ENCODE data around the gene BIN1.

The BIN1 gene

DNA sequence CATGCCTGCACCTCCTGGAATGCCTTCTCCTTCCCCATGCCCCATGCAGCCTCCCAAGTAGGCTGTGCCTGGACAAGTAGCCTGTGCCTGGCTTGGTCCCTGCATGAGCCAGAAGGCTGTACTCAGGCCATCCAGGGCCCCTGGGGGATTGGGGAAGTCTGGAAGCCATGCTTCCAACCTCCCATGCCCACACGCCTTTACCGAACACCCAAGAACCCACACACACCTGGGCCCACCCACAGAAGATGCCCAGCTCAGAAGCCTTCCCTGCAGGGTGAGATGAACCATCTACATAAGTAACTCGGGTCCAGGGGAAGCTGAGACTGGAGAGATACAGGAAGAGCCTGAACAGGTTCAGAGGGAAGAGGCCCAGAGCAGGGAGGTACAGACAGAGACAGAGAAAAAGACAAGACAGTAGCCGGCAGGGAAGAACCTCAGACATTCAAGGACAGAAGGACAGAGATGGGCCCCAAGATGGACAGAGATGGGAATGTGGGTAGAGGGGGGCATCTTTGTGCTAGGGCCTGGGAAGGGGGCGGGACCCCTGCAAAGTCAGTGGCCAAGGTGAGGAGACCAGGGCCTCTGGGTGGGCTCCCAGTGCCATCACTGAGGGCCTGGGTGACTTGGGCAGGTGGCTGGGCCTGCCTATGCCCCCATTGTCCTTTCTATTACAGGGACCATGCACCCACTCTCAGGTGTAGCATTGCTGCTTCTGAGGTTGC lies 4.3 kb downstream of the BIN1 start:
- DNase-seq, result no peak

DNA sequence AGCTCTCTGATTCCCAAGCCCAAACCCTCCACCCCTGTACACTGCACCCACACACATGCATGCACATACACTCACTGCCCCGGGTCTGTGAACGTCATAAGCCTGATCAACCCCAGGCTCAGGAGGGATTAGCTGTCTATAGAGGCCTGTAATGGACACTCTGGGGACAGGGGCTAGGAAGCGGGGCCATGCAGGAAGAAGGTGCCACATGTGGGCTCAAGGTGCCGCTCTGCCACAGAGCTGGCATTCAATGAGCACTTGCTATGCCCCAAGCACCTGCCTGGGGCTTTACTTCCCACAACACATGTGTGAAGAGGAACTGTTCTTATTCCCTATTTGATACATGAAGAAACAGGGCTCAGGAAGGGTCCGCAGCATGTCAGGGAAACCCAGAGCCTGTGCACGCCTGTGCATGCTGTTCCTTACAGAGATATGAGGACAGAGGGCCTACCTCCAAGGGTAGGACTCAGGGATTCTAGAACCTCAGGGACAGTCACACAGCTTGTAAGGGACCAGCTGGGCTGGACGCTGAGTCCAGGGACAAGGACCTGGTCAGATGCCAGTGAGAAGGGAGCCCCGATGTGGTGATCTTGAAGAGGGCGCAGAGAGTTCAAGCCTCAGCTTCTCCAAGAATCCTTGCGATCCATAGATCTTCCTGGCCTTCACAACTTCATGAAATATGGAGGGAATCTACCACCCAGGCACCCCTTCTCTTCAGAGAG lies 5.0 kb downstream of the BIN1 start:
- DNase-seq, result no peak

DNA sequence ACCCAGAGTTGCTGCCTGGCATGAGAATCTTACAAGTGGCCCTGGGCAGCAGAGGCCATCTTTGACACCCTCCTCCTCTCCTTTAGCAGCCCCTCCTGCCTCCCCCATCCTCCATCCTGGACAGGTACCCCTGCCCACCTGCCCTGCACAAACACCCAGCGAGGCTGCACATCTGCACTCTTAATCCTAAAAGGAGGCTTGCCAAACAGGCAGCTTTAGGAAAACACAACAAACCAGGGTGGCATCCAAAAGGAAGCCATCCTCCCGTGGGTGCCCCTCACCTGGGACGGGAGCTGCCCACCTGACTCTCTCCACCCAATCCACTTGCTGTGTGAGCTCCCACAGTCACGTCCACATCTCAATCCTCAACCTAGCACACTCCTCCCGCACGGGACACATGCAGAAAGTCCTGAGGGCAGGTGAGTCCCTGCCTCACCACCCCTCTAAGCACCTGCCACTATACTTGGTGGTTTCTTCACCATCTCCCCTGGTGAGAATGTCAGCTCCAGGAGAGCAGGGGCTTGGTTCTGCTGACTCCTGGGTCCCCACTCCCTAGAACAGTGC lies 5.8 kb downstream of the BIN1 start:
- DNase-seq, result no peak

DNA sequence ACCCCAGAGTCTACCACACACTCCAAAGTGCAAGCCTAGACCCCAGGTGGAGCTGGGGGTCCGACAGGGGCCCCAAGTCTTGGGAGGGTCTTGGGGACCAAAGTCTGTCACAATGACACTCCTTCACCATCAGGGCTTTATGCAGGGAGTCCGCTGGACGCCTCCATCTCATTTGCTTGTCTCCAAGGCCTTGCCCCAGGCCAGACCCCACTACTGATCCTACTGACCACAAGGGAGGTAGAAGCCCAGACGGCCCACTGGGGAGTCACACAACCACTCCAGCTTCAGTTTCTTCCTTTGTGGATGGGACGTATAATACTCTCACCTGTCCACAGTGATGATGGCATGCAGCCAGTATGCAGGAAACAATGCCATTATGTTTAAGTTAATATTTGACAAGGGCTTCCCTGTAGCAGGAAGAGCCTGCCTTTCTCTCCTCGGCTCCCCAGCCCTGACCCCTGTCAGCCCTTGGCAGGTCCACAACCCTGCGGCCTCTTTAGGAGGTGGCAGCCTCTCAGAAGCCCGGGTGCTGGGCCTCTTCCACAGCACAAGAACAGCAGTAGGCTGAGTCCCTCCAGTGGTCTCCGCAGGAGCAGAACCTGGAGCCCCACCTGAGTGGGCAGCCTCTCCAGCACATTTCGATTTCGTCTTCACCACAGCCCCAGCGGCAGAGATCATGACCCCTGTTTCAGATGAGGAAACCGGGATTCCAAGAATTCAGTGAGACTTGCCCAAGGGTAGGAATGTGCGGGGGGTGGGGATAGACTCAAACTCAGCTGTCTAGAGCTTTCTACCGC lies 6.5 kb downstream of the BIN1 start:
- no peak for DNase-seq

DNA sequence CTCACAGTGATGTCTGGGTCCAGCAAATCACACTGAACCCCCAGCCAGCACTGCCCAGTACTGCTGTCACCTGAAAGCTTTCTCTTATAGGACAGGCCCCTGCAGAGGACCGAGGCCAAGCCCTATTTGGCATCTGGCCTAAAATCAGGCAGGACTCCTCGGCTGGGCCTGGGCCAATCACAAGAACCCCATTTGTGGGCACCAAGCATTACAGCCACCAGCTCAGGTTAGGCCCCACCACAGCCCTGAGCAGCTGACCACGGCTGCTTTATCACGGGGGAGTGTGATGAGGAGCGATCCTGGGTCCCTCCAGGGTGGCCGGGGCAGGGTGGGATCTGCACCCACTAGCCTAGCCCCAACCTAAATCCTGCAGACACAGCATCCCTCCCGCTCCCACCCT lies 8.2 kb downstream of the BIN1 start:
- DNase-seq, result no peak

DNA sequence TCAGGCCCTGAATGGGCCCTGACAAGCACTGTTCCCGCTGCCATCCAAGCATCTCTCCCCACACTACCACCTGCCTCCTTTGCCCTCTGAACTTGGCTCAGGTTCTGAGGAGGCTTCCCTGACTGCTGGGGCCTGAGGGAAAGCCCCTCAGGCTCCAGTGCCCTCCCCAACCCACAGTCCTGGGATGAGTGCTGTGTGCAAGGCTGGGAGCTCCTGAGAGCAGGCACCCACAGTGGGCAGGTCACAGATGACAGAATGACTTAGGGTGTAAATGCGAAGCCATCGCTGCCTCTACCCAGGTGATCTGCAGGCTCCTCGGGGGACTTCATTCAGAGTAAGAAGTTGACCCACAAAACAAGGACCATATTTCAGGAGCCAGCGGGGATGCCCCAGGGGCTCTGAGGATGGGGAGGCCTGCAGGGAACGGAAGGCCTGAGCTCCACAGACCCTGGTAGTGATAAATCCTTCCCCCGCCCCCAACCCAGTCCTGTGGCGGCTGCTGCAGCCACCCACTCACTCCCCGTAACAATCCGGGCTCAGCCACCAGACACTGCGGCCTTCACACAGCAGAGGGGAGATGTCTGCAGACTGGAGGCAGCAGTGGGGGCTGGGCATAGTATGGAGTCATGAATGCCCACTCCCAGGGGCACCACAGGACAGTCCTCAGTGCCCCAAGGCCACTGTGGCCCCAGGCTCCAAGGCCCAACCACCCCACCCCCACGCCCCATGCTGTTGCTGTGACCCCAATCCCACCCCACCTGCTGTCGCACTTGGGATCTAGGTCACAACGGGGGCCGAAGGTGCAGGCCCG lies 8.9 kb downstream of the BIN1 start:
- DNase-seq, result no peak

DNA sequence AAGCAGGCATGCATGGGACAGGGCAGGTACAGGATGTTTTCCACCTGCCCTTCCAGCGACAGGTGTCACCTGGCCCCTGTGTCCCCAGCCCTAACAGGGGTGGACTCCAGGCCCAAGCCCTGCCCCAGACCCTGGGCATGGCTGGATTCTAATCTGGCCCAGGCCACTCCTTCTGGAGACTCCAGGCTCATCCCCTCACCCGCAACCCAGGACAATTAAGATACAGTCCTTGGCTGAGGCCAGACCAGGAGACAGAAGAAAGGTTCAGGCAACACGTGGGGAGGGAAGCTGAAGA lies 9.5 kb downstream of the BIN1 start:
- no peak for DNase-seq

DNA sequence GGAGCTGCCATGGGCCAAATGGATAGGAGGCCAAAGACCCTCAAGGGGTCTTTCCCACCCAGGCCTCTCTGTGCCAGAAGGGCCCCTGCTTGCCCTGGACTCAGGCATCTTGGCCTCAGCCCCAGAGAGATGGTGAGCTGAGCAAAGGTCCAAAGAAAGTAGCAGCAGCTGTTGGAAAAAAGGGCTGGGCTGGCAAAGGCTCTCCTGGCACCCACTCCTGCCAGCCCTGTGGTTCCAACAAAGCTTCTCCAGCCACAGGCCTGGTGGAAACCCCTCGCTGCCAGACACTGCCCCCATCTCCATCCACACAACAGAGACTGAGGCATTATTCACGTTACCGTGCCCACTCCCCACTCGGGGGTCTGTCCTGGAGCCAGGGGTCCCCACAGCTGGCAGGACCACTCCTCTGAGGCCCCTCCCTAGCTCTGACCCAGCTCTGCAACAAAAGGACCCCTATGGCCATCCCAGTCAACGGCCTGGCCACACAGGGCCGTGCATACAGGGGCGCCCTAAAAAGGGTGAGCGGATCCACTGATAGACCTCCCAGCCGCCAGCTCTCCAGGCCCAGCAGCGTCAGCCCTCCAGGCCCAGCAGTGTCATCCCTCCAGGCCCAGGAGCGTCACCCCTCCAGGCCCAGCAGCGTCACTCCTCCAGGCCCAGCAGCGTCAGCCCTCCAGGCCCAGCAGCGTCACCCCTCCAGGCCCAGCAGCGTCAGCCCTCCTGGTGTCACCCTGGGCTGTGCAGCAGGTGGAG lies 10.1 kb downstream of the BIN1 start:
- no peak for DNase-seq

DNA sequence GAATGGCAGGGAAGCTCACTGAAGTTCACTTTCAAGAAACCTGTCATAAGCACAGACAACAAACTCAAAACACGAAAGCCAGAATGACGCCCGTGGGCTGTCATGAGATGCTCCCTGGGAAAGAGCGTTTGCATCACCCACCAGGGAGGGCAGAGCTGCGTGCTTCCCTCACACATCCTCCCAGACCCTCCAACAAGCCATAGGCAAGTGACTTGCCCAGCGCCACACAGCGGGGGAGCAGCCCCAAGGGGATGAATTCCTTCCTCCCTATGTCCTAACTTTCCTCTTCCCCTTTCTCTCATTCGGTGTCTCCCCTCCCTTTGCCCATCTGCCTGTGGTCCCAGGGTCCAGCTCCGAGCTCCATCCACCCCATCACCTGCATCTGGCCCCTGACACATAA lies 10.7 kb downstream of the BIN1 start:
- DNase-seq, result no peak

DNA sequence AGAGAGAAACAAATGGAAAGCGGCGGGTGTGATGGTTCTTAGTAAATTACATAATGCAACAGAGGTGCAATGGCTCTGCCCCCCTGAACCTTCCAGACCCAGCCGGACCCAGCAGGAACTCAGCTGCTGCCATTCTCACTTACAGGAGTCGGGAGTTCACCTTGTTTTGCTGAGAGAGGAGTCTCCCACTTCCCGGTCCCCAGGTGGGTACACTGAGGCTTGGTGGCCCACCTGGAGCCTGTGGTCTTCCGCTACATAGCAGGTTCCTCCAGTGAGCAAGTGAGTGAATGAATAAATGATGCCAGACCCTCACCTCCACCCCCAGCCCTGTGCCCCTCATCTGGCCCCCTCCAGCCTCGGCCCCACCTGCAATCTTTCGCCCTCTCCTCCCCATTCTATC lies 11.2 kb downstream of the BIN1 start:
- no peak for DNase-seq

DNA sequence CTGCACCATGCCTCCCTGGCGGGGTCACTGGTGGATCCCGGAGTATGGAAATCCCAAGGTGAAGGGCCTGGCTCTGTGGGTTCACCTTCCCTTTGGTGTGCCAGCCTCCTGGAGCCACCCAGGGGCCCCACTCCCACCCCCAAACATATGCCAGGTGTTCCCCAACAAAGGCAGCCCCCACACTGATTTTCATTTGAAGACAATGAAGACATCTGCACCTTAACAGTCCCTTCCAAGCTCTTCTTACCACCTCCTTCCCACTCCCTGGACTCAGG lies 11.7 kb downstream of the BIN1 start:
- DNase-seq, result no peak

DNA sequence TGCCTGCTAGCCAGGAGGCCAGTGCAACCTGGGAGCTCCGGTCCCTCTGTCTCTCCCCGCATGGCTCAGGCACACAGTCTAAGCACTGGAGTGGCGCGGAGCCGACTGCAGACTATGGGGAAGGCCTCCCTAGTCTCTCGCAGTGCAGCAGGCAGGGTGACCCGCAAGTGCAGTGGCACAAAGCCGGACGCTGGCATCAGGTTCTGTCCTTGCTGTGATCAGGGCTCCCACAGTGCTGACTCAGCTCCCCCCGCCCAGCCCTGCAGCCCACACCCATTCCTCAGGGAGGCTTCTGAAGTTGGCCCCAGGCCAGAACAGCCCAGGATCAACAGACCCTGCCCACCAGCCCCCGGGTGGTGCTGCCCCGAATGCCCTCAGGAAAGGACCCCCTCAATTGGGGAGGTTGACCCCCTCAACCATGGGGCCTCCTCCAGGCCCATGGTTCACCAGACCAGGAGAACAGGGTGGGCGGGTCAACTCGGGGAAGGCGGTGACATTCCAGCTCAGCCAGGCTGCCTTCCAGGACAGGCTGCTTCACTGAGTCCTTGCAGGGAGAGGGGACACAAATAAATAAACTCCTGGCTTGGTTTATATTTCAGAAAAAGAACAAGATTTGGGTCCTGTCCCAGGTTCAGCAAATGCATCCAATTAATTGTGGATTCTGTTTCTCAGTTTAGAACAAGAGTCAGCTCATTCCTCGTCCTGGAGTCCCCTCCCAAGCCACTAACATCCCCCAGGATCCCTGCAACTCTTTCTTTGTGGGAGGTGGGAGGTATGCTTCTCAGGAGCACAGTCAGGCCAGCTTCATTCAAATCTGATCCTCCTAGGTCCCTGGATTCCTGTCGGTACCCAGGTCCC lies 12.2 kb downstream of the BIN1 start:
- DNase-seq, result no peak

DNA sequence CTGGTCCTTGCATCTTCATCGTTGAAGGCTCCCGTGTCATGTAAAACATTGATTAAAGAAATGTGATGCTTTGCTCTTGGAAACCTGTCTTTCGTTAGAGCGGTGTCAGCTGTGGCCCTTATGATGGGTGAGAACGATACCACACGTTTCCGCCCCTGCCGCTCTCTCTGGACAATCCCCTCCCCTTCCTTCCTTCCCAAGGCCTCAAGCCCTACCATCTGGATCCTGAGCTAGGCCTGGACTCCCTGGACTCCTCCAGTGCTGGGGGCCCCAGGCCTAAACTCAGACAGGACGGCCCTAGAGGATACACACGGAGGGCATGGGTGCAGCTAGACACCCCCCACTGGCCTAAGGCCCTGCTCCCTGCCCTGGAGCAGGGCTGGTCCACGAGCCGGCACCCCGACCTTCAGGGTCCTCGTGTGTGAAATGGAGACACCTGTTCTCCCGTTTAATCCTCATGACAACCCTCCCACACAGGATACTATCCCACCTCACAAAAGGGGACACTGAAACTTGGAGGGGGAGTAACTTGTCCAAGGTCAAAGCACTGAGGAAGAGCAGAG lies 13.2 kb downstream of the BIN1 start:
- DNase-seq, result no peak

DNA sequence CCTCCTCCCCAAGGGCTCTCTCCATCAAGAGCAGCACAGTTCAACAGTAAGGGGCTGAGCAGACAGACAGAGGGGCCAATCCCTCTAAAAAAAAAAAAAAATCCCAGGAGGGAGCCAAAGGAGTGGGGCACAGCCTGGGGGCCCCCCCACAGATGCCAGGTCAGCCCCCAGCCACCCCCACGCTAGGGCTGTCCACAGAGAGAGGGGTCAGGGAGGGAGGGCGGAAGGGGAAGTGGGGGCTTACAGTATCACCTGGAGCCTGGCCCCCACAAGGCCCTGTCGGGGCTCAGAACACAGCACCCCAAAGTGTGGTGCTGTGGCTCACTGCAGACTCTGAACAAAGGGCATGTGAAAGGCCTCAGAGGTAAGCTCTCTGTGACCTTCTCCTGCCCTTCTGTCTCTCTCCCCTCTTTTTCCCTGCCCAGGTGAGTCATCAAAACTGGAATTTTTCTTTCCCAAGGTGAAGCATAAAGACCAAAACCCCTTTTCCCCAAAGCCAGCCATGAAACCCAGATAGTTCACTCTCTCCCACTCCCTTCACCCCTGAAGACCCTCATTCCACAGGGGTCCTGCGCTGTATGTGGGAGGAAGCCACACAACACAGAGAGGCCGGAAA lies 13.9 kb downstream of the BIN1 start:
- DNase-seq, result no peak

DNA sequence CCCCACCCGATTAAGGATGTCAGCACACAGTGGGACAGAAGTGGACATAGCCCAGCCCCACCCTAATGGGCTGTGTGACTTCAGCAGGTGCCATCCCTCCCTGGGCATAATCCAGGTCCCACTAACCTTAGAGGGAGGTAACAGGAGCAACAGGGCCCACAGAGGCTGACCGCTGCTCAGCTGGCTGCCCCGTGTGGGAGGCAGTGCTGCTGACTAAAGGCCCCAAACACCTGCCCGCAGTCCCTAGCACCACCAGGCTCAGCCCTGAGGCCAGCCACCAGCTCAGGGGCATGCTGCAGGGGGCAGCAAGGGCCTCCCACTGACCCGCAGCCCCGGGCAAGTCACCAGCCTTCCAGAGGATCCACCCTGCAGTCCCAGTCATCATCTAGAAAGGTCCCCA lies 14.6 kb downstream of the BIN1 start:
- no peak for DNase-seq

DNA sequence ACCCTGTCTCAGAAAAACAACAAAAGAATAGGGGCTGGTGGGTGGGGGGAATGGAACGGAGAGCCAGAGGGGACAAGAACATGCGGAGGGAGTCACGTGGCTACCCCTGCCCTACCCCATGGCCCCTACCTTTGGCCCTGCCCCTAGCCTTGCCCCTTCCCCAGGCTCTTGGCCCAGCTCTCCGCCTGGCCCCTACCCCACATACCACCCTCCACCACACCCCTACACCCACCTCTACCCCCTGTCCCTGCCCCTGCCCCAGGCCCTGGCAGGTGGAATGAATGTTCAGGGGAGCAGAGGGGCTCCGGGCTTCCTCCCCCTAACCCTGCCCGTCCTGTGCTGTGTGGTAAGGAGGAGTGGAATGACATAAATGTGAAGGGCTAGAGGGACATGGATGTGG lies 15.1 kb downstream of the BIN1 start:
- DNase-seq, result no peak

DNA sequence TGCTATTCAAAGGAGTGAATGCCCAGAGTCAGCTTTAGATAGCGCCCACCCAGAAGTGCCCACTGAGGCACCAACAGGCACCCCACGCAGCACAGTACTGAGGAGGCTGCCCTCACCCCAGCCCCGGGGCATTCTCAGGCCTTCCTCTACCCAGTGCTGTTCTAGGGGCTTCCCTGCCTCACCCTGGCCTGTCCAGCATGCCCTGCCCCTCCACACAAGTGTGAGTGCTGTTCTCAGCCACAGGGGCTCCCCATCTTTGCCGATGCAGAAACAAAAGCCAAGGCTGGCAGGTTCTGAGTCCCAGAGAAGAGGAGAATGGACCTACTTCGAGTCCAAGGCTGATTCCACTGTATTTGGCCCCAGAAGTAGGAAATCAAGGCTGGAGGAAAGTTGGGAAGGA lies 15.8 kb downstream of the BIN1 start:
- DNase-seq, result no peak

DNA sequence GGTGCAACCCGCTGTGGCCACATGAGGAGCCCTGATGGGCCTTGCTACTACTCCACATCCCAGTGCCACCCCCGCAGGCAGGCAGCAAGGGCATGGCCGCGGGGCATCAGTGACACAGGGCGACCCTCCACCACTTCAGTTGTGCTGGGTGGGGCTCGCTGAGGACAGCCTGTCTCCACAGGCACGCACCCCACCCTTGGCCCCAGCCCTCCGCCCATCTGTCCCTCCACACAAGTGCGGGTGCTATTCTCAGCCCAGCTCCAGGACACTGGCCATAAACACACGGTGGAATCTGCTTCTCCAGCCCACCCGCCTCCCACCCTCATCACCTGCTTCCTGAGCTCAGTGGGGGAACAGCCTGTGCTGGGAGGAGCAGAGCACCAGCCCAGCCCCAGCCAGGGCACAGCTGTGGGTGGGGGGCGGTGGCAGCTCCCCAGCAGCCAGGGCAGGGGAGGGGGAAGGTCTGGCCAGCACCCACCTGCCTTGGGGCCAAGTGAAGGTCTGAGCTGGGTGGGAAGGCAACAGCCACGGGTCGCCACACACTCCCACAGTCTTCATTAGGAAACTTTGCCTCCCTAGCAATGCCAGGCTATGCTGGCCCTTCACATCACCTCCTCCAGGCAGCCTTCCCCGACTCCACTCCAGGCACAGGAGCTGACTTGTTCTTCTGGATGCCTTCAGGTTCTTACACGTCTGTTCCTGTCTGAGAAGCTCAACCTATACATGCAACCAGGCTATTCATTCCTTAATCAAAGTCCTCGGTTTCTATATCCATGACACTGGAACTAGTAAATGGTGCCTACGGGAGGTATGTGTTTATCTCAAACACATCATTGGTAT lies 16.5 kb downstream of the BIN1 start:
- no peak for DNase-seq

DNA sequence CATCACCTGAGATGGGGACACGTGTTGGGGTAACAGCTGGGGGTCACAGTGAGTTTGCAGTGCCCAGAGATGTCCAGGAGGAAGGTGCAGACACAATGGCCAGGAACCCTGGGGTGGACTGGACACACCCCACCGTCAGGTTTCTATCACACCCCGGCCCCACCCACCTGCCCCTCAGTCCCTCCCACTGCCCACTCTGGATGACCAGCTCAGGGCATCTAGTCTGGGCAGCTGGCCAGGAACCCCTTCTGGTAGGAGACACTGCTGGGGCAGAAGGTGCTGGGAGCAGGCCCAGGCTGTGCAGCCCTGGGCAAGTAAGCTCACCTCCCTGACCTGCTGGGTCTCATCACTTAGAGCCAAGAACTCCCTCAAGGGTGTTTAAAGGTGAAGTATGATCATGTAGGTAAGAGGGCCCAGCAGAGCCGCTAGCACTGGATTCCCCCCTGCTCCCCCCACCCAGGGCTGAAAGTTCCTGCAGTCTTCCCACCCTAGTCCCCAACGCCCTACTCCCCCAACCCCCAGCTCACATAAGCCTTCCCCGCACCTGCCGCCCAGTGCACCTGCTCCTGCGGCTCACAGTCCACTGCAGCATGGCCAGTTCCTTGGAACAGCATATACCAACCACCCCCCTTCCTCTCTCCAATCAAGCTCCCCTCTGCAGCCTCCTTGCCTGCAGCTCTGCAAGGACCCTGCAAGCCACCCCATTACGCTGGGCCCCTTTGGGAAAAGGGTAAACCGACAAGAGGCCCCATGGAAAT lies 17.3 kb downstream of the BIN1 start:
- DNase-seq, result no peak
